ENCODE results near the gene MEI1. TPM values are rescaled to one million over a fixed set of nuclear protein-coding genes. Genes with fewer than 3 reads are reported as not detected.

The MEI1 gene
- total RNA-seq, 4 donors from 2014 or later = under 0.01 to 1.8 (median 0.44) TPM; not detected in 1

- Histone ChIP-seq H3K27ac (no peak overlapping the region), H3K4me3 (no peak overlapping the region), H3K27me3 (no peaks in the 10 kb centered on the region), H3K4me1 (peaks cover 0 to 15% (median 8%) of the 10 kb centered on the region in 4 donors), H3K36me3 (peaks cover 0 to 22% (median 0%) of the 10 kb centered on the region in 3 donors), H3K9me3 (no peaks in the 10 kb centered on the region)
- DNase-seq (ENCODE audit: low spot score in 2 of 2) = no peak
- TF ChIP-seq EP300 (IDR thresholded peaks at IDR 0.05) (no peak), POLR2A (IDR thresholded peaks at IDR 0.05) (no peak)
- TF ChIP-seq, protein P1, sequence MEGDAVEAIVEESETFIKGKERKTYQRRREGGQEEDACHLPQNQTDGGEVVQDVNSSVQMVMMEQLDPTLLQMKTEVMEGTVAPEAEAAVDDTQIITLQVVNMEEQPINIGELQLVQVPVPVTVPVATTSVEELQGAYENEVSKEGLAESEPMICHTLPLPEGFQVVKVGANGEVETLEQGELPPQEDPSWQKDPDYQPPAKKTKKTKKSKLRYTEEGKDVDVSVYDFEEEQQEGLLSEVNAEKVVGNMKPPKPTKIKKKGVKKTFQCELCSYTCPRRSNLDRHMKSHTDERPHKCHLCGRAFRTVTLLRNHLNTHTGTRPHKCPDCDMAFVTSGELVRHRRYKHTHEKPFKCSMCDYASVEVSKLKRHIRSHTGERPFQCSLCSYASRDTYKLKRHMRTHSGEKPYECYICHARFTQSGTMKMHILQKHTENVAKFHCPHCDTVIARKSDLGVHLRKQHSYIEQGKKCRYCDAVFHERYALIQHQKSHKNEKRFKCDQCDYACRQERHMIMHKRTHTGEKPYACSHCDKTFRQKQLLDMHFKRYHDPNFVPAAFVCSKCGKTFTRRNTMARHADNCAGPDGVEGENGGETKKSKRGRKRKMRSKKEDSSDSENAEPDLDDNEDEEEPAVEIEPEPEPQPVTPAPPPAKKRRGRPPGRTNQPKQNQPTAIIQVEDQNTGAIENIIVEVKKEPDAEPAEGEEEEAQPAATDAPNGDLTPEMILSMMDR (IDR thresholded peaks at IDR 0.05) = no peak
These were observed 106.3 kb downstream of the MEI1 start for GRCh38 chr22:41805639-41806038.

DNA sequence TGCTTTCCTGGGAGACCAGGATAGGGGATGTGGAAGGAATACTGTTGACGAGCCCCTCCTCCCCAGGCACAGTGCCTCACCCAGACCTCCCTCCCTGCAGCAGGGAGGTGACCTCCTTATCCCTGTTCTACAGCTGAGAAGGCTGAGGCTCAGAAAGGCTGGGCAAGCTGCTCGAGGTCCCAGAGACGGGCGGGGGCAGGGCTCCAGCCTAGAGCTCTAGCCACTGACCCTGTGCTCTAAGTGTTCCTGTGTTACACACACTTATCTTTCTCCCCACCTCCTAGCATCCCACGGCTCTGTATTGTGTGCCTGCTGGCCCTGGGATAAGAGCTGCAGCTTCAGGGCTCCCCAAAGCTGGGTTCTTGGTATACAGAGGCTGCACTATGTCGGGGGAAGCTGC is 109.1 kb downstream of the MEI1 start:
- TF ChIP-seq, protein P1 (IDR thresholded peaks at IDR 0.05) = no peak
- TF ChIP-seq POLR2A (IDR thresholded peaks at IDR 0.05) (no peak), EP300 (IDR thresholded peaks at IDR 0.05) (no peak)
- H3K27me3 ChIP-seq = no peaks in the 10 kb centered on the region
- no peak overlapping the region for H3K27ac ChIP-seq
- no peak for DNase-seq (ENCODE audit: low spot score in 2 of 2)
- WGBS, 2 donors = 77 to 78% methylated on average over 6 of the region's 6 CpGs
- peaks cover 0 to 41% (median 0%) of the 10 kb centered on the region in 3 donors for H3K36me3 ChIP-seq
- no peak overlapping the region for H3K4me3 ChIP-seq
- no peaks in the 10 kb centered on the region for H3K9me3 ChIP-seq
- H3K4me1 ChIP-seq = no peaks in the 10 kb centered on the region

GRCh38 chr22:41810022-41810421 is 110.7 kb downstream of the MEI1 start:
- Histone ChIP-seq H3K27me3 (no peaks in the 10 kb centered on the region), H3K27ac (no peak overlapping the region), H3K9me3 (no peaks in the 10 kb centered on the region), H3K4me1 (no peaks in the 10 kb centered on the region), H3K4me3 (no peak overlapping the region), H3K36me3 (peaks cover 0 to 57% (median 0%) of the 10 kb centered on the region in 3 donors)
- 87 to 96% methylated on average over 12 of the region's 12 CpGs for WGBS, 2 donors
- no peak for DNase-seq (ENCODE audit: low spot score in 2 of 2)
- TF ChIP-seq POLR2A (IDR thresholded peaks at IDR 0.05) = no peak

DNA sequence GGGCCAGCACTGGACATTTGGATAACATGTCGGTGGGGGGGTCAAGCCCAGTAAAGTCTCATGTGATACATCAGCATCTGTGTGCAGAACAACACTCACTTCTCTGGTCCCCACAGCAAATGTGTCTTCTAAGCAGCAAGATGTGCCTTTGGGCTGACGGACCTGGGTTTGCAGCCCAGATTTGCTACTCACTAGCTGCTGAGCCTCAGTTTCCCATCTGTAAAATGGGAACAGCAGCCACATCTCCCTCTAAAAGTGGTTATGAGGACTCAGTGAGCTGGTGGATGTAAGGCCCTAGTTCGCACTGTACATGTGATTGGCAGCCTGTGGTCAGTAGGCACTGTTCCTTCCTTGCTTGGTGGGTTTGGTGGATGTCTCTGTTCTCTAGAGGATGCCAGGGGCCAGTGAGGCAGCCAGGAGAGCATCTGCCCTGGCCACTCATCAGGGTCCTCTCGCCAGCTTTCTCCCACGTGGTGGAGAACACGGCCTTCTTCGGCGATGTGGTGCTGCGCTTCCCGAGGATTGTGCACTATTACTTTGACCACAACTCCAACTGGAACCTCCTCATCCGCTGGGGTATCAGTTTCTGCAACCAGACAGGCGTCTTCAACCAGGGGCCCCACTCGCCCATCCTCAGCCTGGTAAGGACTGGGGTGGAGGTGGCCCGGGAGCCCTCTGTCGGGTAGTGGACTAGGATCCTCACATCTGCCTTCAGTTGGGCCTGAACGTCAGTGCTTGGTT is 113.7 kb downstream of the MEI1 start:
- H3K9me3 ChIP-seq = no peaks in the 10 kb centered on the region
- no peaks in the 10 kb centered on the region for H3K4me1 ChIP-seq
- no peak overlapping the region for H3K4me3 ChIP-seq
- peaks cover 0 to 79% (median 0%) of the 10 kb centered on the region in 3 donors for H3K36me3 ChIP-seq
- no peaks in the 10 kb centered on the region for H3K27me3 ChIP-seq
- 92% methylated on average over 15 to 16 of the region's 16 CpGs for WGBS, 2 donors
- TF ChIP-seq POLR2A (IDR thresholded peaks at IDR 0.05) = no peak
- no peak for DNase-seq (ENCODE audit: low spot score in 2 of 2)
- H3K27ac ChIP-seq = no peak overlapping the region

DNA sequence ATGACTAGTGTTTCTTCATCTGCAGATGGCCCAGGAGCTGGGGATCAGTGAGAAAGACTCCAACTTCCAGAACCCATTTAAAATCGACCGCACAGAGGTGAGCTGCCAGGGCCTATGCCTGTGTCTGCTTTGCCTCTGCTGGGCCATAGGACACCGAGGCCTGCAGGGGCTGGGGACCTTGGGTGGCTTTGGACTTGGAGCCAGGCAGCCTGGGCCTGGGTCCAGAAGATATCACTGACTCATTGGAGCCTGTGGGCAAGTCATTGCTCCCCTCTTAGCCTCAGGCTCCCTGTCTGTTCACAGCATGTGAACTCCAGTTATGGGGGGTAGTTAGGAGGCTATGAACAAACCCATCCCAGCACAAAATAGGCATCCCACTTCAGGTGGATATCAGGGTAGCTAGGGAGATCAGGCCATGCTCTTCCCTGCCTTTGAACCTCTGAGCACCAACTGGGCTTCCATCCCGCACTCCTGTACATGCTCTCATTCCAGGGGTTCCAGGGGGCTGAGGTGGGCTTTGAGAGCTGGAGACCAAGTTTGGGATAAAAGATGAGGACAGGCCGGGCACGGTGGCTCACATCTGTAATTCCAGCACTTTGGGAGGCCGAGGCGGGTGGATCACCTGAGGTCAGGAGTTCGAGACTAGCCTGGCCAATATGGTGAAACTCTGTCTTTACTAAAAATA is 114.6 kb downstream of the MEI1 start:
- no peaks in the 10 kb centered on the region for H3K4me1 ChIP-seq
- no peak overlapping the region for H3K4me3 ChIP-seq
- TF ChIP-seq, protein P1 (IDR thresholded peaks at IDR 0.05) = no peak
- no peak for TF ChIP-seq EP300 (IDR thresholded peaks at IDR 0.05)
- no peak for TF ChIP-seq POLR2A (IDR thresholded peaks at IDR 0.05)
- no peaks in the 10 kb centered on the region for H3K27me3 ChIP-seq
- H3K27ac ChIP-seq = no peak overlapping the region
- H3K36me3 ChIP-seq = peaks cover 0 to 82% (median 0%) of the 10 kb centered on the region in 3 donors
- 96 to 100% methylated on average over 9 of the region's 9 CpGs for WGBS, 2 donors
- DNase-seq (ENCODE audit: low spot score in 2 of 2) = no peak
- no peaks in the 10 kb centered on the region for H3K9me3 ChIP-seq

DNA sequence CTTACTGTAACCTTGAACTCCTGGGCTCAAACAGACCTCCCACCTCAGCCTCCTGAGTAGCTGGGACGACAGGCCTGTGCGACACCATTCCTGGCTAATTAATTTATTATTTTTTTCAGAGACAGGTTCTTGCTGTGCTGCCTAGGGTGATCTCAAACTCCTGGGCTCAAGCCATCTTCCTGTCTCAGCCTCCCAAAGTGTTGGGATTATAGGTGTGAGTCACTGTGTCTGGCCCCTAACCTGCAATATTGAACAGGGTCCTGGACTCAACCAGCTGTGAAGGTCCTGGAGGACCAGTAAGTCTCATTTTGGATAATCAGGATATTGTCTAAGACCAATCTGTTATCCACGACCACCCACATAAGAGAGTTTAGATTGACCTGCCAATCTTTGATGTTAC is 116.4 kb downstream of the MEI1 start:
- no peaks in the 10 kb centered on the region for H3K9me3 ChIP-seq
- no peaks in the 10 kb centered on the region for H3K27me3 ChIP-seq
- H3K36me3 ChIP-seq = peaks cover 0 to 73% (median 0%) of the 10 kb centered on the region in 3 donors
- H3K4me1 ChIP-seq = no peaks in the 10 kb centered on the region
- 87 to 99% methylated on average over 3 of the region's 3 CpGs for WGBS, 2 donors
- H3K27ac ChIP-seq = no peak overlapping the region
- DNase-seq (ENCODE audit: low spot score in 2 of 2) = no peak
- TF ChIP-seq POLR2A (IDR thresholded peaks at IDR 0.05) (no peak), EP300 (IDR thresholded peaks at IDR 0.05) (no peak)
- TF ChIP-seq, protein P1 (IDR thresholded peaks at IDR 0.05) = no peak
- no peak overlapping the region for H3K4me3 ChIP-seq
